Measurements from ENCODE around the gene PRLHR.

- TF ChIP-seq REST (IDR thresholded peaks at IDR 0.05; ENCODE audit: insufficient replicate concordance, low read depth) (no peak), POLR2AphosphoS5 (IDR thresholded peaks at IDR 0.05; ENCODE audit: low read depth) (no peak), CTCF (IDR thresholded peaks at IDR 0.05; ENCODE audit: insufficient read depth, low read length) (no peak), GABPA (IDR thresholded peaks at IDR 0.05; ENCODE audit: low read depth) (no peak)
Measured at GRCh38 chr10:118605694-118606093, 10.2 kb upstream of the PRLHR start.
